Activated CD4-positive, alpha-beta T cell treated with anti-CD3 and anti-CD28 coated beads, Interleukin-2, Interleukin-4, amounts not matched to agents 100 ng/mL and 50 ng/mL, durations not matched to agents 16 hours and 8 hours (primary cell): ENCODE results near the gene TCF7L2.

Experiments used
- DNase-seq: peaks from one replicate; pipeline ENCODE4 v3.0.0-alpha.2; 2020; ENCODE audit warnings: low spot score

The TCF7L2 gene

GRCh38 chr10:112966194-112966855 is 16.3 kb downstream of the TCF7L2 start:
- DNase-seq: no peak

GRCh38 chr10:112967200-112967599 is 17.2 kb downstream of the TCF7L2 start:
- DNase-seq: no peak

- no peak for DNase-seq
Measured at GRCh38 chr10:112969131-112969530, 19.1 kb downstream of the TCF7L2 start.

- no peak for DNase-seq
Measured at GRCh38 chr10:112969542-112969941, 19.5 kb downstream of the TCF7L2 start.

GRCh38 chr10:112970021-112970420 is 20.0 kb downstream of the TCF7L2 start:
- no peak for DNase-seq

- no peak for DNase-seq
Measured at GRCh38 chr10:112972606-112973005, 22.6 kb downstream of the TCF7L2 start.

GRCh38 chr10:112973046-112973445 is 23.0 kb downstream of the TCF7L2 start:
- no peak for DNase-seq

GRCh38 chr10:112973805-112974204 is 23.8 kb downstream of the TCF7L2 start:
- no peak for DNase-seq

GRCh38 chr10:112977426-112977898 is 27.4 kb downstream of the TCF7L2 start:
- no peak for DNase-seq

- no peak for DNase-seq
Measured at GRCh38 chr10:112979927-112980326, 29.9 kb downstream of the TCF7L2 start.

GRCh38 chr10:112980937-112981336 is 30.9 kb downstream of the TCF7L2 start:
- no peak for DNase-seq

- peak; percentile 84 for DNase-seq
Measured at GRCh38 chr10:112981553-112981952, 31.5 kb downstream of the TCF7L2 start.

GRCh38 chr10:112983444-112984056 is 33.5 kb downstream of the TCF7L2 start:
- no peak for DNase-seq

- DNase-seq: no peak
Measured at GRCh38 chr10:112984756-112985155, 34.7 kb downstream of the TCF7L2 start.

- DNase-seq: peak; percentile 41
Measured at GRCh38 chr10:112985690-112986543, 35.9 kb downstream of the TCF7L2 start.

- no peak for DNase-seq
Measured at GRCh38 chr10:112986544-112987190, 36.6 kb downstream of the TCF7L2 start.

GRCh38 chr10:112988839-112989406 is 38.9 kb downstream of the TCF7L2 start:
- DNase-seq: no peak

- no peak for DNase-seq
Measured at GRCh38 chr10:112989826-112990225, 39.8 kb downstream of the TCF7L2 start.

GRCh38 chr10:112990271-112990670 is 40.2 kb downstream of the TCF7L2 start:
- DNase-seq: no peak

GRCh38 chr10:112991888-112992491 is 41.9 kb downstream of the TCF7L2 start:
- DNase-seq: no peak

GRCh38 chr10:112996462-112996861 is 46.4 kb downstream of the TCF7L2 start:
- no peak for DNase-seq

- DNase-seq: no peak
Measured at GRCh38 chr10:112999102-112999501, 49.1 kb downstream of the TCF7L2 start.
